Measurements from ENCODE around the gene FTH1. TPM values are rescaled to one million over a fixed set of nuclear protein-coding genes. Genes with fewer than 3 reads are reported as not detected.
A peak's percentile ranks its signal among the peaks of the same experiment; 100 is the strongest.

Gene FTH1
- total RNA-seq, 4 donors from 2014 or later = 3,399 to 5,471 (median 4,336) TPM

DNA sequence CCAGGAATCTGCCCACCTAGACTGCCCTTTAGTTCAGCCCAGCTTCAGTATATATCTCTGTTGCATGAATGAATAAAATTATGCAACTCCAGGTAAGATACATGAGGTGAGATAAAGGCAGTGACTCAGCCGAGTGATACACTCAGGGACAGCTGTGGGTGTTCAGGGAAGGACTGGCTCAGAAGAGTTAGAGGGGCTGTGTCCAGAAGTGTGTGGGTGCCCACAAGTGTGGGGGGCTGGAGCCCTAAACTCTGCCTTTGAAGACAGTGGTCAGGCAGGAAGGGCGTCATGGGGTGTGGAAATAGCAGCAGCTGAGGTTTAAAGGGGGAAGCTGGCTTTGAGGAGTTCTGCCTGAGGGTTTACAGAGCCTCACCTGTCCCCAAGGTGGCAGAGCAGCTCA, 8.3 kb downstream of the FTH1 start:
- Histone ChIP-seq H3K27ac (peak overlapping the region in 1 of 4 donors; percentile 75), H3K4me1 (peaks cover 13 to 58% (median 28%) of the 10 kb centered on the region in 4 donors), H3K36me3 (peaks cover 0 to 9% (median 0%) of the 10 kb centered on the region in 3 donors), H3K4me3 (no peak overlapping the region), H3K9me3 (no peaks in the 10 kb centered on the region), H3K27me3 (no peaks in the 10 kb centered on the region)
- no peak for TF ChIP-seq POLR2A (IDR thresholded peaks at IDR 0.05)
- TF ChIP-seq, protein P1, sequence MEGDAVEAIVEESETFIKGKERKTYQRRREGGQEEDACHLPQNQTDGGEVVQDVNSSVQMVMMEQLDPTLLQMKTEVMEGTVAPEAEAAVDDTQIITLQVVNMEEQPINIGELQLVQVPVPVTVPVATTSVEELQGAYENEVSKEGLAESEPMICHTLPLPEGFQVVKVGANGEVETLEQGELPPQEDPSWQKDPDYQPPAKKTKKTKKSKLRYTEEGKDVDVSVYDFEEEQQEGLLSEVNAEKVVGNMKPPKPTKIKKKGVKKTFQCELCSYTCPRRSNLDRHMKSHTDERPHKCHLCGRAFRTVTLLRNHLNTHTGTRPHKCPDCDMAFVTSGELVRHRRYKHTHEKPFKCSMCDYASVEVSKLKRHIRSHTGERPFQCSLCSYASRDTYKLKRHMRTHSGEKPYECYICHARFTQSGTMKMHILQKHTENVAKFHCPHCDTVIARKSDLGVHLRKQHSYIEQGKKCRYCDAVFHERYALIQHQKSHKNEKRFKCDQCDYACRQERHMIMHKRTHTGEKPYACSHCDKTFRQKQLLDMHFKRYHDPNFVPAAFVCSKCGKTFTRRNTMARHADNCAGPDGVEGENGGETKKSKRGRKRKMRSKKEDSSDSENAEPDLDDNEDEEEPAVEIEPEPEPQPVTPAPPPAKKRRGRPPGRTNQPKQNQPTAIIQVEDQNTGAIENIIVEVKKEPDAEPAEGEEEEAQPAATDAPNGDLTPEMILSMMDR (IDR thresholded peaks at IDR 0.05) = peak in 1 of 6 experiments; percentile 13
- DNase-seq = peak in 1 of 3 donors; percentile 65

DNA sequence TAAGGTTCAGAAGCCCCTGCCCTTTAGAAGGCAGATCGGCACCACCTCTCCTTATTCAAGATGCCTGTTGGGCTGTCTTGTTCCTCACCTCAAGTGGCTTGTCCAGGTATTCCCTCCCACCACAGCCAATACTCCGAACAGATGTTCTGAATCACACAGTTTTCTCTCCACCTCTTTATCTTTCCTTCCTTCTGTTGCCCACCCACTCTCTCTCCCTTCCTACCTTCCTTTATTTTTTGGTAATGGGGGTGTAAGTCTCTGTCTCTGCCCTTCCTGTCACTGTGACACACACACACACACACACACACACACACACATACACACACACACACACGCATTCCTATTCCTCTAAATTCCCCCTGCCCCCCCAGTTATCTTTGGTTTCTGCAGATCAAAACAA, 8.8 kb downstream of the FTH1 start:
- peaks cover 0 to 4% (median 0%) of the 10 kb centered on the region in 3 donors for H3K36me3 ChIP-seq
- no peak overlapping the region for H3K4me3 ChIP-seq
- no peaks in the 10 kb centered on the region for H3K9me3 ChIP-seq
- peak overlapping the region in 1 of 4 donors; percentile 75 for H3K27ac ChIP-seq
- TF ChIP-seq POLR2A (IDR thresholded peaks at IDR 0.05) = no peak
- TF ChIP-seq, protein P1 (IDR thresholded peaks at IDR 0.05) = no peak
- no peak for DNase-seq
- H3K4me1 ChIP-seq = peaks cover 13 to 53% (median 23%) of the 10 kb centered on the region in 4 donors
- no peaks in the 10 kb centered on the region for H3K27me3 ChIP-seq

DNA sequence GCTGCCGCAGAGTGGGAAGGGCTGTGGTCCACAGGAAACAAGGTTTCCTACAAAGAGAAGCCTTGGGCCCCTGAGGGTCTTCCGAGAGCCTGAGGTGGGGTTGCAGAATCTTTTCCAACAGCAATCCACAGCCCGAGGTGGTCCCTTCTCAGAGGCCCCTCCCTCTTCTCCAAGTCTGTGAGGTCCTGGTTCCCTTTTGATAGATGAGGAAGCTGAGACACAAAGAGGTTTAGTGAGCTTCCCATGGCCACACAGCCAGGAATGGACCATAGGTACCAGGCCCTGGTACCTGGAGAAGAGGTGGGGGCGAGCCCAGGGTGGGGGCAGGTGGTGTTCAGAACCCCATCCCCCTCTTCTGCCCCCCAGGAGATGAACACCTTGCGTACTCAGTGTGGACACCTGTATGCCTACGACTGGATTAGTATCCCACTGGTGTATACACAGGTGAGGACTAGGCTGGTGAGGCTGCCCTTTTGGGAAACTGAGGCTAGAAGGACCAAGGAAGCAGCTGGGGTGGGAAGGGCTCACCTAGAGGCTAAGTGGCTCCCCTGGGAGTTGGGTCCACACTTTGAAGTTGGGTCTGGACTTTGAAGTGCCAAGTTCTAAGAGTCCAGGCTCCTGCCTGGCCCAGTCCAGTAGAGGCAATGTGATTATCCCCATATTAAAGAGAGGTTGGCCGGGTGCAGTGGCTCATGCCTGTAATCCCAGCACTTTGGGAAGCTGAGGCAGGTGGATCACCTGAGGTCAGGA, 10.2 kb downstream of the FTH1 start:
- DNase-seq = peak in 1 of 3 donors; percentile 29
- Histone ChIP-seq H3K4me3 (no peak overlapping the region), H3K4me1 (peaks cover 9 to 39% (median 15%) of the 10 kb centered on the region in 4 donors), H3K27me3 (no peaks in the 10 kb centered on the region), H3K9me3 (no peaks in the 10 kb centered on the region), H3K36me3 (peaks cover 0 to 4% (median 0%) of the 10 kb centered on the region in 3 donors), H3K27ac (no peak overlapping the region)
- no peak for TF ChIP-seq POLR2A (IDR thresholded peaks at IDR 0.05)
- TF ChIP-seq, protein P1 (IDR thresholded peaks at IDR 0.05) = no peak

DNA sequence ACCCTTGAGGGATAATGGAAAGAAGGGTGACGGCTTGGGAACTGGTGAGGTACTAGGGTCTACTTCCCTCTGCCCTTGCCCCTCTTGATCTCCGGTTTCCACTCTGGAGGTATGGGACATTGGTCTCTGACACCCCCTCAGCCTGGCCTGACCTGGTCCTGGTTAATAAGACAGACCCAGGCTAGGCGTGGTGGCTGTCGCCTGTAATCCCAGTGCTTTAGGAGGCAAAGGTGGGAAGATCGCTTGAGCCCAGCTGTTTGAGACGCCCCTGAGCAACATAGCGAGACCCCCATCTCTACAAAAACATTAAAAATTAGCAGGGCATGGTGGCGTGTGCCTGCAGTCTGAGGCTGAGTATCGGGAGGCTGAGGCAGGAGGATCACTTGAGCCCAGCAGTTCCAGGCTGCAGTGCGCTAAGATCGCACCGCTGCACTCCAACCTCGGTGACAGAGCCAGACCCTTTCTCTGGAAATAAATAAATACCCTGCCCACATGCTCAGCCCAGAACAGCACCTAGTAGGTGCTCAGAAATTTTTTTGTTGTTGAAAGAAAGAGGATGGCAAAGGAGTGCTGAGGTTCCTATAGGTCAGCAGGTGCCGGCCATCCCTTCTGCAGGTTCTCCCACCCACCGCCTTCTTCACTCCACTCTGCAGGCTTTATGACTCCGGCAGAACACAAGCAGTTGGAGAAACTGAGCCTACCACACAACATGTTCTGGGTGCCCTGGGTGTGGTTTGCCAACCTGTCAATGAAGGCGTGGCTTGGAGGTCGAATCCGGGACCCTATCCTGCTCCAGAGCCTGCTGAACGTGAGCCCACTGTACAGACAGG, 11.0 kb downstream of the FTH1 start:
- Histone ChIP-seq H3K27ac (peak overlapping the region in 3 of 4 donors; percentile 58 to 81 (median 81)), H3K36me3 (peaks cover 0 to 4% (median 0%) of the 10 kb centered on the region in 3 donors), H3K27me3 (no peaks in the 10 kb centered on the region), H3K9me3 (no peaks in the 10 kb centered on the region), H3K4me1 (peaks cover 9 to 31% (median 15%) of the 10 kb centered on the region in 4 donors), H3K4me3 (peak overlapping the region in 2 of 4 donors; percentile 46 to 54)
- TF ChIP-seq POLR2A (IDR thresholded peaks at IDR 0.05) = no peak
- TF ChIP-seq, protein P1 (IDR thresholded peaks at IDR 0.05) = no peak
- no peak for DNase-seq

DNA sequence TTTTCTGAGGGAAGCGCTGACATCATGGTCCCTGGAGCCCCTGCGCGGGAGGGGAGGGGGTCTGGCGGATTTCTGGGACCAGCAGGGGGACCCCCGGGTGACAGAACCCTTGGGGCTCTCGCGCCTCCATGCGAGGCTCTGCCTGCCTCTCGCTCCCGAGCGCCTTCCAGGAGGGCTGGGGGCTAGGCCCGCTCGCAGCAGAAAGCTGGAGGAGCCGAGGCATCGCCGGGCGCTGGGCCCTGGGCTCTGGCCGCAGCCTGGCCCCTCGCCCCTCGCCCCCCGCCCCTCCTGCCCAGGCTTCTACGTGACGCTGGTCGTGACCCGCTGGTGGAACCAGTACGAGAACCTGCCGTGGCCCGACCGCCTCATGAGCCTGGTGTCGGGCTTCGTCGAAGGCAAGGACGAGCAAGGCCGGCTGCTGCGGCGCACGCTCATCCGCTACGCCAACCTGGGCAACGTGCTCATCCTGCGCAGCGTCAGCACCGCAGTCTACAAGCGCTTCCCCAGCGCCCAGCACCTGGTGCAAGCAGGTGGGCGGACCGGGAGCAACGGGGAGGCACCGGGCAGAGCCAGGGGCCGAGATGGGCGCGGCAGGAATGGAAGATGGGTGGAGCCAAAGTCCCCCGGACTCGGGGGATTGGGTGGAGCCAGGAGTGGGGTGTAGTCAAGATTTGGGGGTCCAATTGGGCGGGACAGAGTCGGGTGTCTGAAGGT, 11.9 kb downstream of the FTH1 start:
- H3K27me3 ChIP-seq = no peaks in the 10 kb centered on the region
- H3K4me3 ChIP-seq = peak overlapping the region; percentile 13 to 54 (median 44)
- peak overlapping the region; percentile 58 to 81 (median 73) for H3K27ac ChIP-seq
- TF ChIP-seq, protein P1 (IDR thresholded peaks at IDR 0.05) = no peak
- no peak for TF ChIP-seq POLR2A (IDR thresholded peaks at IDR 0.05)
- peaks cover 8 to 23% (median 10%) of the 10 kb centered on the region in 4 donors for H3K4me1 ChIP-seq
- no peaks in the 10 kb centered on the region for H3K9me3 ChIP-seq
- peak in 1 of 3 donors; percentile 62 for DNase-seq
- peaks cover 0 to 4% (median 0%) of the 10 kb centered on the region in 3 donors for H3K36me3 ChIP-seq

All from Peyer's patch (tissue), 4 donors.